ENCODE measurements around the gene ITPR1.

ITPR1 gene

GRCh38 chr3:4772858-4773257, 279.7 kb downstream of the ITPR1 start:
- in situ Hi-C loops (cut with HindIII; ENCODE audit: low sequenced_read_pairs) = no loop called here
- DNase-seq (ENCODE audit: low read depth) = no peak
- no peak overlapping the region for H3K4me3 ChIP-seq (ENCODE audit: low read depth, low read length)
- no peak for TF ChIP-seq CTCF (IDR thresholded peaks at IDR 0.05; ENCODE audit: low read depth, low read length, missing control alignments)

- in situ Hi-C loops (cut with HindIII; ENCODE audit: low sequenced_read_pairs) = no loop called here
- H3K4me3 ChIP-seq (ENCODE audit: low read depth, low read length) = no peak overlapping the region
- no peak for DNase-seq (ENCODE audit: low read depth)
- no peak for TF ChIP-seq CTCF (IDR thresholded peaks at IDR 0.05; ENCODE audit: low read depth, low read length, missing control alignments)
These were observed 280.4 kb downstream of the ITPR1 start for GRCh38 chr3:4773583-4773982.

GRCh38 chr3:4774531-4774930, 281.4 kb downstream of the ITPR1 start:
- no peak for TF ChIP-seq CTCF (IDR thresholded peaks at IDR 0.05; ENCODE audit: low read depth, low read length, missing control alignments)
- DNase-seq (ENCODE audit: low read depth) = no peak
- in situ Hi-C loops (cut with HindIII; ENCODE audit: low sequenced_read_pairs) = no loop called here
- H3K4me3 ChIP-seq (ENCODE audit: low read depth, low read length) = no peak overlapping the region

GRCh38 chr3:4776399-4776979, 283.3 kb downstream of the ITPR1 start:
- in situ Hi-C loops (cut with HindIII; ENCODE audit: low sequenced_read_pairs) = no loop called here
- H3K4me3 ChIP-seq (ENCODE audit: low read depth, low read length) = no peak overlapping the region
- TF ChIP-seq CTCF (IDR thresholded peaks at IDR 0.05; ENCODE audit: low read depth, low read length, missing control alignments) = no peak
- no peak for DNase-seq (ENCODE audit: low read depth)

- no peak for TF ChIP-seq CTCF (IDR thresholded peaks at IDR 0.05; ENCODE audit: low read depth, low read length, missing control alignments)
- H3K4me3 ChIP-seq (ENCODE audit: low read depth, low read length) = no peak overlapping the region
- DNase-seq (ENCODE audit: low read depth) = no peak
- in situ Hi-C loops (cut with HindIII; ENCODE audit: low sequenced_read_pairs) = no loop called here
These were observed 283.9 kb downstream of the ITPR1 start for GRCh38 chr3:4776980-4777581.

GRCh38 chr3:4778119-4778518, 285.0 kb downstream of the ITPR1 start:
- no peak for DNase-seq (ENCODE audit: low read depth)
- no peak overlapping the region for H3K4me3 ChIP-seq (ENCODE audit: low read depth, low read length)
- in situ Hi-C loops (cut with HindIII; ENCODE audit: low sequenced_read_pairs) = no loop called here
- TF ChIP-seq CTCF (IDR thresholded peaks at IDR 0.05; ENCODE audit: low read depth, low read length, missing control alignments) = no peak

Measured in astrocyte of the cerebellum (primary cell).